Vagina (tissue), 2 donors: ENCODE data around the gene TEKT4. TPM values are rescaled to one million over a fixed set of nuclear protein-coding genes. Genes with fewer than 3 reads are reported as not detected.
"Not testable (repeated sequence)": the region's sequence is repeated elsewhere in the genome, so short reads cannot be mapped to it uniquely, and the experiment has no call there.

Source experiments
- DNase-seq, 2 donors: peaks; one replicate each; pipeline ENCODE4 v3.0.0-alpha.2; 2017; ENCODE audit errors: extremely low spot score in 2 of 2
- H3K27ac ChIP-seq: fragments of 200-600 bp; sonication (generic); one replicate; pipeline ENCODE4 v1.5.1; 2019
- H3K27me3 ChIP-seq: fragments of 200-600 bp; sonication (generic); one replicate; pipeline ENCODE4 v1.5.1; 2019
- H3K36me3 ChIP-seq, 2 donors: fragments of 200-600 bp; sonication (generic); one replicate each; pipeline ENCODE4 v1.5.1; 2017 to 2019
- H3K4me1 ChIP-seq: fragments of 200-600 bp; sonication (generic); one replicate; pipeline ENCODE4 v1.5.1; 2019
- H3K4me3 ChIP-seq, 2 donors: fragments of 200-600 bp; sonication (generic); 1 replicate in 1 of 2; 2 replicates in 1 of 2; pipeline ENCODE4 v1.5.1; 2016 to 2019
- H3K9me3 ChIP-seq: fragments of 200-600 bp; sonication (generic); one replicate; pipeline ENCODE4 v1.5.1; 2019
- POLR2A ChIP-seq, 2 donors: fragments of 450-650 bp; IDR thresholded peaks; one replicate each; pipeline ENCODE4 v1.6.1; 2017; ENCODE audit warnings: antibody characterized with exemption in 2 of 2, mild to moderate bottlenecking in 2 of 2, moderate library complexity in 2 of 2
- POLR2AphosphoS5 ChIP-seq, 2 donors: sonication (generic); formaldehyde crosslinking; IDR thresholded peaks; one replicate each; pipeline ENCODE4 v1.9.0; 2017; ENCODE audit warnings: antibody characterized with exemption in 2 of 2, mild to moderate bottlenecking in 2 of 2, low read depth in 1 of 2; ENCODE audit not compliant: insufficient read depth in 1 of 2
- intact Hi-C: fragments of 100-400 bp; cut with DNase I; formaldehyde crosslinking; loops from one replicate; pipeline ENCODE4 v1.15.1; 2023
- total RNA-seq: library from RNA; depleted of rRNA; stranded (reverse); fragments of >200 nt; gene quantifications from one replicate; pipeline ENCODE4 v1.2.3, GENCODE V29; 2016
- TF ChIP-seq, protein P1 (sequence below), 3 experiments: fragments of 450-650 bp in 2 of 3; fragments of 200-600 bp in 1 of 3; sonication (generic) in 1 of 3; IDR thresholded peaks; one replicate each; pipeline ENCODE4 v1.5.1; 2017 to 2019; ENCODE audit warnings: antibody characterized with exemption in 3 of 3, mild to moderate bottlenecking in 2 of 3, moderate library complexity in 2 of 3

The TEKT4 gene
- total RNA-seq, 1 donor from 2014 or later: not detected

DNA sequence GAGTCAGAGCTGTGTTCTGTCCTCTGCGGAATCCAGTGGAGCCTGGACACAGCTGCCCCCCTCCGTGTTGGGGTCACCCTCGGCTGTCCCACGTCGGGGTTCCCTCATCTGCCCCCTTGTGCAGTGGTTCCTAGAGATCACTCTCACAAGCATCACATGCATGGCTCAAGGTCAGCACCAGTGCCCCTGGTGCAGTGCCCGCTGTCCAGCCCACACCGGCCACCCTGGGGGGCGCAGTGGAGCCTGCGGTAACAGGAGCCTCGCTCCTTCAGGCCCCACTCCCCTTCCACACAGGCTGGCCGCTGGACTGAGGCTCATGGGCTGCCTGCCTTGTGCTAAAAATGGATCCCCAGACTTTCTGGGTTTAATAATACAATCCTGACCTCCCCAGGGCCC lies 8.8 kb downstream of the TEKT4 start:
- Histone ChIP-seq H3K27me3 (no peaks in the 10 kb centered on the region), H3K9me3 (no peaks in the 10 kb centered on the region), H3K4me1 (no peaks in the 10 kb centered on the region), H3K4me3 (no peak overlapping the region), H3K27ac (no peak overlapping the region), H3K36me3 (no peaks in the 10 kb centered on the region)
- TF ChIP-seq POLR2A (IDR thresholded peaks at IDR 0.05): no peak
- no peak for TF ChIP-seq POLR2AphosphoS5 (IDR thresholded peaks at IDR 0.05; ENCODE audit: insufficient read depth in 1 of 2, low read depth in 1 of 2)
- TF ChIP-seq, protein P1, sequence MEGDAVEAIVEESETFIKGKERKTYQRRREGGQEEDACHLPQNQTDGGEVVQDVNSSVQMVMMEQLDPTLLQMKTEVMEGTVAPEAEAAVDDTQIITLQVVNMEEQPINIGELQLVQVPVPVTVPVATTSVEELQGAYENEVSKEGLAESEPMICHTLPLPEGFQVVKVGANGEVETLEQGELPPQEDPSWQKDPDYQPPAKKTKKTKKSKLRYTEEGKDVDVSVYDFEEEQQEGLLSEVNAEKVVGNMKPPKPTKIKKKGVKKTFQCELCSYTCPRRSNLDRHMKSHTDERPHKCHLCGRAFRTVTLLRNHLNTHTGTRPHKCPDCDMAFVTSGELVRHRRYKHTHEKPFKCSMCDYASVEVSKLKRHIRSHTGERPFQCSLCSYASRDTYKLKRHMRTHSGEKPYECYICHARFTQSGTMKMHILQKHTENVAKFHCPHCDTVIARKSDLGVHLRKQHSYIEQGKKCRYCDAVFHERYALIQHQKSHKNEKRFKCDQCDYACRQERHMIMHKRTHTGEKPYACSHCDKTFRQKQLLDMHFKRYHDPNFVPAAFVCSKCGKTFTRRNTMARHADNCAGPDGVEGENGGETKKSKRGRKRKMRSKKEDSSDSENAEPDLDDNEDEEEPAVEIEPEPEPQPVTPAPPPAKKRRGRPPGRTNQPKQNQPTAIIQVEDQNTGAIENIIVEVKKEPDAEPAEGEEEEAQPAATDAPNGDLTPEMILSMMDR (IDR thresholded peaks at IDR 0.05): no peak
- DNase-seq: no peak
- intact Hi-C loops: no loop called here

DNA sequence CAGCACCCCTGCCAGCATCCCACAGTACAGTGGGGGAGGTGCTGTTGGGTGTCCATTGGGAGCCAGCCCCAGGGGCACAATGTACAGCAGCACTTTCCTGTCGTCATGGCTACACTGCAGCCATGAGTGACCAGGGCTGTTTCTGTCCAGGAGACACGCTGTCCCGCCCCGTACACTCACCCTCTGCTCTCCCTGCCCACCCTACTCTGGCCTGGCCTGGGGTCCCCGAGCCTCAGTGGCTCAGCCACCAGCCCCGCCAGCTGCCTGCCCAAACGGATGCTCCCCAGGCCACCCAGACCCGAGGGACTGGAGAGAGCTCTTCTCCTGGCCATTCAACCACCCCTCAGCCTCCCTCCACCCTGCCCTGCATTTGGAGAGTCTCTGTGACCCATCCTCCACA lies 9.3 kb downstream of the TEKT4 start:
- H3K27me3 ChIP-seq: no peaks in the 10 kb centered on the region
- no peak overlapping the region for H3K27ac ChIP-seq
- H3K9me3 ChIP-seq: no peaks in the 10 kb centered on the region
- intact Hi-C loops: no loop called here
- no peak overlapping the region for H3K4me3 ChIP-seq
- TF ChIP-seq POLR2AphosphoS5 (IDR thresholded peaks at IDR 0.05; ENCODE audit: insufficient read depth in 1 of 2, low read depth in 1 of 2): no peak
- no peak for TF ChIP-seq POLR2A (IDR thresholded peaks at IDR 0.05)
- TF ChIP-seq, protein P1 (IDR thresholded peaks at IDR 0.05): no peak
- DNase-seq: no peak
- no peaks in the 10 kb centered on the region for H3K4me1 ChIP-seq
- H3K36me3 ChIP-seq: no peaks in the 10 kb centered on the region

DNA sequence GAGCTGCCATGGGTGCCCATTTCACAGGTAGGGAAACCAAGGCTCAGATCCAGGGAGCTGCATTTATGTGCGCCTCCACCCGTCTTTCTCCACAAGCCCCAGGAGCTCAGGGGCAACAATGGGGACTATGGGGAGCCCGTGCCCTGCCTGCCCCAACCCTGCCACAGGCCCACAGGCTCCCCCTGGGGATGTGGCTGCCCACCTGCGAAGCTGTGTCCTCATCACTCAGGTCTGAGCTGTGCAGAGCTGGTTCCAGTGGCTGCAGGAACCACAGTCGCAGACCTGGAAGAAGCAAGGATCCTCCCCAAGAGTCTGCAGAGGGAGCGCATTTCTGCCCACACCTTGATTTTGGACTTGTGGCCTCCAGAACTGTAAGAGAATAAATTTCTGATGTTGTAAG lies 9.8 kb downstream of the TEKT4 start:
- Histone ChIP-seq H3K4me3 (no peak overlapping the region), H3K27ac (no peak overlapping the region), H3K36me3 (no peaks in the 10 kb centered on the region), H3K9me3 (no peaks in the 10 kb centered on the region), H3K4me1 (no peaks in the 10 kb centered on the region), H3K27me3 (no peaks in the 10 kb centered on the region)
- intact Hi-C loops: no loop called here
- DNase-seq: no peak
- TF ChIP-seq POLR2A (IDR thresholded peaks at IDR 0.05) (no peak), POLR2AphosphoS5 (IDR thresholded peaks at IDR 0.05; ENCODE audit: insufficient read depth in 1 of 2, low read depth in 1 of 2) (no peak)
- TF ChIP-seq, protein P1 (IDR thresholded peaks at IDR 0.05): no peak

DNA sequence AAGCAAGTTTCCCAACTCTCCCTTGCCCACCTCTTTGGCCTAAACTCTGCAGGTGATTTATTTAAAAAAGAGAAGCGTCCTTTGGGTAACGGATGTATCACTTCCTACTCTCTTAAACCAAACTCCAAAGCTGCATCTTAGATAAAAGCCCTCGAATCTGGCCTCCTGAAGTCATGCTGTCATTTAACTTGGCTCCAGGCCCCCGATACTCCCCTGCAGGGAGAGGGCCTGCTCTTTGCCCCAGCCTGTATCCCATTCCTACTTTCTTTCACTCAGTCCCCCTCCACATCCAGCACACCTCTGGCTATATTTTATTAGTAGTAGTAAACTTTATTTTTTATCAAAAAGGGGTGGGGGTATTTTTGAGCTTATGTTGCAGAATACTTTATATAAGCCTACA lies 19.0 kb downstream of the TEKT4 start:
- Histone ChIP-seq H3K4me1 (no peaks in the 10 kb centered on the region), H3K27ac (no peak overlapping the region), H3K4me3 (no peak overlapping the region), H3K27me3 (no peaks in the 10 kb centered on the region), H3K9me3 (no peaks in the 10 kb centered on the region), H3K36me3 (no peaks in the 10 kb centered on the region)
- DNase-seq: no peak
- TF ChIP-seq POLR2AphosphoS5 (IDR thresholded peaks at IDR 0.05; ENCODE audit: insufficient read depth in 1 of 2, low read depth in 1 of 2): no peak
- no peak for TF ChIP-seq POLR2A (IDR thresholded peaks at IDR 0.05)
- TF ChIP-seq, protein P1 (IDR thresholded peaks at IDR 0.05): no peak
- intact Hi-C loops: no loop called here

DNA sequence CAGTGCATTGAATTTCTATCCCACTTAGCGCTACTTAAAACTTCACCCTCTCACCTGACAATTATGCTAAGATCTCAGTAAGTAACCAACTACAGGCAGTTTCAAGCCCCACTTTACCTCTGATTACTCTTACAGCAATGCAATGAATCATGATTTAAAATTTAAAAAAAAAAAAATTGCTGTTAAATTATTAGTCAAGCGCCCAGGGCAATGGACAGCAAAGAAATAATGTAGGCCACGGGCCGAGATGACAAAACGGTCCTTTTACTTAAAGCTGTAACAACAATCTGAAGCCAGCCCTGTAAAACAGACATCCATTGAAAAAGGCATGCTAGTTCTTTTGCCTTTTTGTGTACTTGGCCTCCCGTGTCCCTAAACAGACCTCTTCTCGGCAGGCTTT lies 24.0 kb downstream of the TEKT4 start:
- intact Hi-C loops, DNase-seq, H3K4me1 ChIP-seq, H3K4me3 ChIP-seq, H3K27me3 ChIP-seq, H3K36me3 ChIP-seq, H3K27ac ChIP-seq, H3K9me3 ChIP-seq: not testable (repeated sequence)

DNA sequence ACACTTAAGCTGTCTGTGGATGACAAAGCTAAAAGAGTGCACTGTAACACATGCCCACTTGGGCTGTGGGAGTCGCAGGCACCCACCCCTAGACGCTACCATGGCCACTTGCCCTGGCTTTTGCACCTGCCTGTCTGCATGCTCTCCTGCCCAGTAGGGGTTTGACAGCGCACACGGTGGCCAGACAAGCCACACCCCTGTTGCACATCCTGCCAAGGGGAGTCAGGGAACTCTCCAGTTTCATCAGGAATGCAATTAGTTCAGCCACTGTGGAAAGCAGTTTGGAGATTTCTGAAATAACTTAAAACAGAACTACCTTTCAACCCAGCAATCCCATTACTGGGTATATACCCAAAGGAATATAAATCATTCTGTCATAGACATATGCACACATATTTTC lies 35.7 kb downstream of the TEKT4 start:
- DNase-seq, H3K4me3 ChIP-seq, H3K27ac ChIP-seq, H3K9me3 ChIP-seq, H3K4me1 ChIP-seq, H3K27me3 ChIP-seq, intact Hi-C loops, H3K36me3 ChIP-seq: not testable (repeated sequence)
